NCI-H1048 (cell line): ENCODE measurements around the gene ZSCAN26.

ENCODE experiments used
- DNase-seq: peaks from one replicate; lab custom pipeline; 2025; lab: John Stamatoyannopoulos, UW

The ZSCAN26 gene

DNA sequence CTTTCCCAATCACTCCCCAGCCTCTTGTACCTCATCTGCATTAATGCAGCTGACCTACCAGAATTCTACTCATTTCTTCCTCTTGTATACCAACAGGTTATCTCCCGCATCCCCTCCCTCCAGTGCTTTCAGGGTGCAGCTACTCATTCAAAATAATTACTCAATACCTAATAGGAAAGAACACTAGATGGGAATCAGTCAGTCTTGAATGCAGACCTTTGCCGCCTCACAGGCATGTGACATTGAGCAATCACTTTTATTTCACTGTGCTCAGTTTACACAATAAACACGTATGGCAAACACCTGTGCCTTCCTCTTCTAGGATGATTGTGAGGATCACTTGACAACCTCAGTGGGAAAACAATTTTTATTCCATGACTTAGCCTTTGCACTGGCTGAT, 55.7 kb downstream of the ZSCAN26 start:
- no peak for DNase-seq

DNA sequence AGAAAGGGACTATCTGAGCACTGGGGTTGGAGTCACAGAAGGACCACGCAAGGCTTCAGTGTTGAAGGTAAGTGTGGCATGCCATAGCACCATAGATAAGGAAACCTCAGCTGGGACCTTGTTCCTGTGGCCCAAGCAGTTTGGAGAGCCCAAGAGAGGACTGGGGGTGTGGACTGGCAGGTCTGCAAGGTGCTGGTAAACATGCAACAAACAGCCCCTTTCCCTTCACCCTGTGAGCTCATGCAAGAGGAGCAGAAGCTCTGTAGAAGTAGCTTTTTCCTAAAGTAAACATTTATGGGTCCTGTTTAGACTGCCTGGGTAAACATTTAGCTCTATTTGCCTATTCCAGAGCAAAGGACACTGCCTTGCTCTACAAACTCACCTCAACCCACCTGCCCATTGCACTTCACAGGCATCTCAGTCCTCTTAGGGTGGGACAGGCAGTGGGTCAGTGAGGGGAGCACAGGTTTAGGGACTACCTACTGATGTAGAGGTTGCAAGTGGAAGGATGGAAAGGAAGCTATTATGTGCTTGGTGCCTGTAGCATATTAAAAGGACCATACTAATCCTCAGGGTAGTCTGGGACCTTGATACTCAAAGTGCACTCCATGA, 57.0 kb downstream of the ZSCAN26 start:
- no peak for DNase-seq

DNA sequence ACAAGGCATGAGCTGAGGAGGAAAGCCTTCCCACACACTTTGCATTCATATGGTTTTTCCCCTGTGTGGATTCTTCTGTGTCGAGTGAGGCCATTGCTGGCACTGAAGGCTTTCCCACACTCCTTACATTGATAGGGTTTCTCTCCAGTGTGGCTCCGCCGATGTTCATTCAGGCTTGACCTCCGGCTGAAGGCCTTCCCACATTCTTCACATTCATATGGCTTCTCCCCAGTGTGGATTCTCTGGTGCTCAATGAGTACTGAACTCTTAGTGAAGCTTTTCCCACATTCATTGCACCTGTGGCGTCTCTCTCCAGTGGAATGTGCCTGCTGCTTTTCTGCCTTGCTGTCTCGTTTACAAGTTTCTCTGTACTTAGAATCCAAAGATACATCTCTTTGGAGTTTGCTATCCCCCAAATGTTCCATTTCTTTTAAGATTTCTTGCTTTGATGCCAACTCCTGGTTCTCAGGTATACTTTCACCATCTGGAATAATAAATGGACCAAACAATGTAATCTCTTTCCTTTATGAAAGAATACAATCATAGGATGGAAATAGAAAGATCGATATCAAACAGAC, 59.5 kb downstream of the ZSCAN26 start:
- no peak for DNase-seq
